Glutamatergic neuron (in vitro differentiated cells): ENCODE data around the gene KCNJ1. TPM values are rescaled to one million over a fixed set of nuclear protein-coding genes. Genes with fewer than 3 reads are reported as not detected.
A peak's percentile ranks its signal among the peaks of the same experiment; 100 is the strongest.

Experiments used
- DNase-seq: peaks from one replicate; pipeline ENCODE4 v3.0.0; 2022
- H3K27ac Mint-ChIP-seq: one replicate; pipeline ENCODE4 v1.8.0; 2020; ENCODE audit warnings: mild to moderate bottlenecking, mixed read lengths, inconsistent platforms; ENCODE audit not compliant: unreplicated experiment
- H3K27me3 Mint-ChIP-seq: one replicate; pipeline ENCODE4 v1.8.0; 2020; ENCODE audit warnings: mild to moderate bottlenecking, moderate library complexity, mixed read lengths, inconsistent platforms; ENCODE audit not compliant: unreplicated experiment
- H3K36me3 Mint-ChIP-seq: one replicate; pipeline ENCODE4 v1.8.0; 2020; ENCODE audit warnings: mild to moderate bottlenecking, mixed read lengths, inconsistent platforms; ENCODE audit not compliant: unreplicated experiment
- H3K4me1 Mint-ChIP-seq: one replicate; pipeline ENCODE4 v1.8.0; 2020; ENCODE audit warnings: mild to moderate bottlenecking, low read depth, mixed read lengths, inconsistent platforms; ENCODE audit not compliant: unreplicated experiment
- H3K4me3 Mint-ChIP-seq: one replicate; pipeline ENCODE4 v1.8.0; 2020; ENCODE audit warnings: mild to moderate bottlenecking, mixed read lengths, inconsistent platforms; ENCODE audit not compliant: unreplicated experiment
- H3K9me3 Mint-ChIP-seq: one replicate; pipeline ENCODE4 v1.8.0; 2020; ENCODE audit warnings: mild to moderate bottlenecking, moderate library complexity, mixed read lengths, inconsistent platforms; ENCODE audit not compliant: unreplicated experiment
- total RNA-seq: library from RNA; stranded (reverse); fragmentation: NEBNext Ultra II Directional; extraction: Animal tissue kit (Norgen Biotek cat#: 25700); gene quantifications from one replicate; pipeline ENCODE4 v1.2.1, GENCODE V29; 2021; ENCODE audit not compliant: unreplicated experiment
- TF ChIP-seq, protein P1 (sequence below): fragments of 200-600 bp; sonication (generic); IDR thresholded peaks from one replicate; pipeline ENCODE4 v1.5.0; 2021; ENCODE audit not compliant: partially characterized antibody, unreplicated experiment

The KCNJ1 gene
- total RNA-seq, 1 donor from 2014 or later, result not detected

DNA sequence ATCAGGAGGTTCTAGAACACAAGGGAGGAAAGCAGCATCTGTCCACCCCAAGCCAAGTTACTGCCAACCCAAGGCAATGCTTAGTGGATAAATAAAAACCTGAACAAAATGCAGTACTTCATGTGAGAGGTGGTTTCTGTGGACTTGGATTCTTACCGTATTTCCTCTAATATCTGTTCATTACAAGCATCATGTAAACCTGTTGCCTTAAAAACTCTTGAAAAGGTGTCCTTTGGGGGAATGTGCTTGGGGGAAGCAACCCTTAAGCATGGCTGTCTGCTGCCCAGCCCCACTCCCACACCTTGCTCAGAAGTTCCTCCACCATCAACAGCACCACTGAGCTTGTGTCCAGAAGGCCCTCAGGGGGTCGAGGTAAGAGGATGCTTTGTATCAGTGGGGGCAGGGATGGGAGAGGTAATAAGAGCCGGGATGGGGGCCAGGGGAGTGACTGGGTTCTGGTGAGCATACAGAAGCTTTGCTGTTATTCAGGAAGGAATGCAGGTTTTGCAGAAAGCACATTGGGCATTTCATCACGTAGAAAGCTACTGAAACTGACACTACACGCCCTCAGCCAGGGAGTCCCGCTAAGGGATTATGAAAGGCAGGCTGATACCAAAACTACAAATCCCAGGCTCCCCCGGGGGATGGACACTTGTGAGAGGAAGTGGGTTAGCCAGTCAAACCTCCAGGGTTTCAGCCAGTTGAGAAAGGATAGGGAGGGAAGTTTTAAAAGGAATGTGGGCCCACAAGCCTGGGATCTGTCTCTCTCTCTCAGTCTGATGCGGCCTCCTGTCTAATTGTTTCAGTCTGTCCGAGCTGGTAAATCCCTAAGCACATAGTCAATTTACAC, 52.0 kb downstream of the KCNJ1 start:
- Mint-ChIP-seq H3K9me3 (peaks cover 4% of the 10 kb centered on the region), H3K36me3 (no peaks in the 10 kb centered on the region), H3K27ac (no peak overlapping the region), H3K27me3 (peaks cover 2% of the 10 kb centered on the region), H3K4me3 (peak overlapping the region; percentile 42), H3K4me1 (peaks cover 17% of the 10 kb centered on the region)
- DNase-seq, result peak; percentile 84
- TF ChIP-seq, protein P1, sequence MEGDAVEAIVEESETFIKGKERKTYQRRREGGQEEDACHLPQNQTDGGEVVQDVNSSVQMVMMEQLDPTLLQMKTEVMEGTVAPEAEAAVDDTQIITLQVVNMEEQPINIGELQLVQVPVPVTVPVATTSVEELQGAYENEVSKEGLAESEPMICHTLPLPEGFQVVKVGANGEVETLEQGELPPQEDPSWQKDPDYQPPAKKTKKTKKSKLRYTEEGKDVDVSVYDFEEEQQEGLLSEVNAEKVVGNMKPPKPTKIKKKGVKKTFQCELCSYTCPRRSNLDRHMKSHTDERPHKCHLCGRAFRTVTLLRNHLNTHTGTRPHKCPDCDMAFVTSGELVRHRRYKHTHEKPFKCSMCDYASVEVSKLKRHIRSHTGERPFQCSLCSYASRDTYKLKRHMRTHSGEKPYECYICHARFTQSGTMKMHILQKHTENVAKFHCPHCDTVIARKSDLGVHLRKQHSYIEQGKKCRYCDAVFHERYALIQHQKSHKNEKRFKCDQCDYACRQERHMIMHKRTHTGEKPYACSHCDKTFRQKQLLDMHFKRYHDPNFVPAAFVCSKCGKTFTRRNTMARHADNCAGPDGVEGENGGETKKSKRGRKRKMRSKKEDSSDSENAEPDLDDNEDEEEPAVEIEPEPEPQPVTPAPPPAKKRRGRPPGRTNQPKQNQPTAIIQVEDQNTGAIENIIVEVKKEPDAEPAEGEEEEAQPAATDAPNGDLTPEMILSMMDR, result no peak

DNA sequence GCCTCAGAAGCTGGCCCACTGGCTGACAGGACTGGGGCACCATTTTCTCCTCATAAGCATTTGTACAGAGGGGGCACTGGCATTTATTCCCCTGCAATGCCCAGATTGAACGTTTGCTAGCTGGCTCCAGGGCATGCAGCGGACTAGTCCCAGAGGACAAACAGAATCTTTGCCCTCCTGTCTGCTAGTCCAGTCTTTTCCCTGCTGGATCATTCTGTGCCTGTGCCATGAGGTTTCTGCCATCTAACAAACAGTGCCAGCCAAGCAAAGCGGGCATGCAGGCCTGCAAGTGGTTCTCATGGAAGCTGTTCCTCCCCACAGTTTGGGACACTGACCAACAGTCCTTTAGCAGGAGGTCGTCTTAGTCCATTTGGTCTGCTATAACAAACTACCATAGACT, 53.4 kb downstream of the KCNJ1 start:
- peaks cover 2% of the 10 kb centered on the region for H3K27me3 Mint-ChIP-seq
- H3K4me3 Mint-ChIP-seq, result no peak overlapping the region
- H3K4me1 Mint-ChIP-seq, result peaks cover 15% of the 10 kb centered on the region
- TF ChIP-seq, protein P1, result no peak
- H3K36me3 Mint-ChIP-seq, result no peaks in the 10 kb centered on the region
- DNase-seq, result no peak
- H3K27ac Mint-ChIP-seq, result no peak overlapping the region
- H3K9me3 Mint-ChIP-seq, result peaks cover 1% of the 10 kb centered on the region

- H3K4me3 Mint-ChIP-seq, result no peak overlapping the region
- peaks cover 2% of the 10 kb centered on the region for H3K27me3 Mint-ChIP-seq
- DNase-seq, result no peak
- H3K36me3 Mint-ChIP-seq, result no peaks in the 10 kb centered on the region
- TF ChIP-seq, protein P1, result no peak
- H3K9me3 Mint-ChIP-seq, result peaks cover 1% of the 10 kb centered on the region
- peaks cover 15% of the 10 kb centered on the region for H3K4me1 Mint-ChIP-seq
- no peak overlapping the region for H3K27ac Mint-ChIP-seq
Observed at GRCh38 chr11:128810784-128811514, 56.1 kb downstream of the KCNJ1 start.

DNA sequence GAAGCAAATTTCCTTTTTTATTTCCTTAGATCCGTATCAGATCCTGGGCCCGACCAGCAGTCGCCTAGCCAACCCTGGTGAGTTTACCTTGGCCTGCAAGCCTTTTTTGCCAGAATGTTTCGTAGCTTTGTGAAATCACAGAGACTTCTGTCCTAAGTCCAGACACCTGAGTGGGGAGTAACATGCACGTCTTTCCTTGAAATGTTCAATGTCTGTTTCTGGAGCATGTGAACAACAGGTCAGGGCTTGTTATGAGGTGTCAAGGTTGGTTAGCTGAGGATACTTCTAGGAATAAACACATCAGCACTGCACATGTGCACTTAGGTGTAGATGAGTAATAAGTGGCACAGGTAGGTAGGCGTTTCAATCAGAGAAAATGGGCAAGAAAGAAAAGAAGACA, 58.0 kb downstream of the KCNJ1 start:
- TF ChIP-seq, protein P1, result no peak
- H3K9me3 Mint-ChIP-seq, result no peaks in the 10 kb centered on the region
- peaks cover 4% of the 10 kb centered on the region for H3K4me1 Mint-ChIP-seq
- H3K27me3 Mint-ChIP-seq, result peaks cover 2% of the 10 kb centered on the region
- no peak overlapping the region for H3K27ac Mint-ChIP-seq
- H3K4me3 Mint-ChIP-seq, result no peak overlapping the region
- DNase-seq, result no peak
- H3K36me3 Mint-ChIP-seq, result no peaks in the 10 kb centered on the region

DNA sequence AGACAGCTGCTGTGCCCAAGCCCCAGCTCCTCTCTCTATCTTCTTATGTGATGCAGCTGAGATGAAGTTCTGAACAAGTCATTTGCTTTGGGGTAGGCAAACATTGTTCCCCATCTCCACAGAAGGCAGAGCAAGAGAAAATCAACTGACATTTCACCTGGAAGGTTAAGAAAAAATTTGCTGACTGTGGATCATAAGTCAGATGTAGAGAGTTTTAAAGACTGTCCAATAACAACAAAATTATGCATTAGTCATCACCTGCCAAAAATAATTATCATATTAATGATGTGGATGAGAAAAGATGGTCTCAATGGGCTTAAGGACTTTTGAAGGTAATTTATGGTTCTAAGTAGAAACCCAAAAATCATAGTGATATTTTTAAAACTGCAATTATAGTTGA, 59.2 kb downstream of the KCNJ1 start:
- Mint-ChIP-seq H3K27ac (no peak overlapping the region), H3K9me3 (no peaks in the 10 kb centered on the region), H3K4me3 (no peak overlapping the region), H3K36me3 (no peaks in the 10 kb centered on the region), H3K27me3 (peaks cover 2% of the 10 kb centered on the region), H3K4me1 (peaks cover 2% of the 10 kb centered on the region)
- no peak for DNase-seq
- TF ChIP-seq, protein P1, result no peak
